HG03064 (cell line): Measurements from ENCODE around the gene JSRP1.

Source experiments
- ATAC-seq: cut with Tn5 transposase; IDR thresholded peaks from one replicate; pipeline ENCODE4 v1.9.1; 2021; ENCODE audit warnings: low read depth; ENCODE audit not compliant: unreplicated experiment

Gene JSRP1

GRCh38 chr19:2247433-2248101 is 8.7 kb downstream of the JSRP1 start:
- no peak for ATAC-seq

- no peak for ATAC-seq
These were observed 9.3 kb downstream of the JSRP1 start for GRCh38 chr19:2246801-2247361.

- ATAC-seq: no peak
These were observed 10.1 kb downstream of the JSRP1 start for GRCh38 chr19:2246014-2246620.

- ATAC-seq: no peak
These were observed 10.9 kb downstream of the JSRP1 start for GRCh38 chr19:2245273-2245672.

- no peak for ATAC-seq
These were observed 11.7 kb downstream of the JSRP1 start for GRCh38 chr19:2244486-2244885.

- no peak for ATAC-seq
These were observed 12.1 kb downstream of the JSRP1 start for GRCh38 chr19:2244125-2244411.

GRCh38 chr19:2243274-2244124 is 12.7 kb downstream of the JSRP1 start:
- no peak for ATAC-seq

- ATAC-seq: no peak
These were observed 13.4 kb downstream of the JSRP1 start for GRCh38 chr19:2242816-2243215.

GRCh38 chr19:2242092-2242537 is 14.1 kb downstream of the JSRP1 start:
- ATAC-seq: no peak

- ATAC-seq: no peak
These were observed 15.1 kb downstream of the JSRP1 start for GRCh38 chr19:2240881-2241760.

GRCh38 chr19:2239771-2240770 is 16.1 kb downstream of the JSRP1 start:
- ATAC-seq: no peak

GRCh38 chr19:2239173-2239572 is 17.0 kb downstream of the JSRP1 start:
- no peak for ATAC-seq

GRCh38 chr19:2237869-2238153 is 18.4 kb downstream of the JSRP1 start:
- no peak for ATAC-seq

- ATAC-seq: no peak
These were observed 19.0 kb downstream of the JSRP1 start for GRCh38 chr19:2237051-2237868.

GRCh38 chr19:2236314-2237050 is 19.7 kb downstream of the JSRP1 start, which contains the start of the genes PLEKHJ1 and SF3A2:
Gene PLEKHJ1 (minus strand): TSS chr19:2236329. CDS start chr19:2236248, 81 bp downstream.
Gene SF3A2 (plus strand): TSS chr19:2236824. CDS start chr19:2243419, 6,595 bp downstream.
- ATAC-seq: peak; percentile 60

- ATAC-seq: no peak
These were observed 20.2 kb downstream of the JSRP1 start for GRCh38 chr19:2236064-2236313.

- no peak for ATAC-seq
These were observed 20.7 kb downstream of the JSRP1 start for GRCh38 chr19:2235381-2236063.
